Stimulated activated naive CD8-positive, alpha-beta T cell treated with anti-CD3 and anti-CD28 coated beads, Interleukin-15, Interleukin-2, amounts not matched to agents 100 U/mL and 50 U/mL, for 24 hours (primary cell): ENCODE results near the gene SCUBE1.

Experiments used
- ATAC-seq: fragments of 150-1000 bp; cut with Tn5 transposase; one replicate; pipeline ENCODE4 v1.10.0; 2021
- DNase-seq: peaks from one replicate; pipeline ENCODE4 v3.0.0; 2021

The SCUBE1 gene

DNA sequence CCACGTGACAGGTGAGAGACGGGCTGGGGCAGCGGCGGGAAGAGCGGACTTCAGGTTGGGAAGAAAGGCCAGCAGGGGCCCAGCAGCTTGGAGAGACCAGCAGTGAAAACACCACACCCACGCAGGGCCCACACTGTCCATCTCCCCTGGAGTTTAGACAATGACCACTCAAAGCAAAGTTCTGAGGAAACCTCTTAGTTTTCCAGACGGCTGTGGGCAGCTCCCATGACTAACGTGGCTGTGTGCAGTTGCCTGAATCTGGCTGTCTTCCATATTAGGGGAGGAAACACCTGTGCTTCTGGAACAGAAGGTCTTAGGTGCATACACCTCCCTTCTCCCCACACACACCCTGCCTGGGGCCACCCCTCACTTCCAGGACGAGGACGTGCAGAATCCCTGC lies 85.6 kb downstream of the SCUBE1 start:
- DNase-seq (no peak), ATAC-seq (no peak)

DNA sequence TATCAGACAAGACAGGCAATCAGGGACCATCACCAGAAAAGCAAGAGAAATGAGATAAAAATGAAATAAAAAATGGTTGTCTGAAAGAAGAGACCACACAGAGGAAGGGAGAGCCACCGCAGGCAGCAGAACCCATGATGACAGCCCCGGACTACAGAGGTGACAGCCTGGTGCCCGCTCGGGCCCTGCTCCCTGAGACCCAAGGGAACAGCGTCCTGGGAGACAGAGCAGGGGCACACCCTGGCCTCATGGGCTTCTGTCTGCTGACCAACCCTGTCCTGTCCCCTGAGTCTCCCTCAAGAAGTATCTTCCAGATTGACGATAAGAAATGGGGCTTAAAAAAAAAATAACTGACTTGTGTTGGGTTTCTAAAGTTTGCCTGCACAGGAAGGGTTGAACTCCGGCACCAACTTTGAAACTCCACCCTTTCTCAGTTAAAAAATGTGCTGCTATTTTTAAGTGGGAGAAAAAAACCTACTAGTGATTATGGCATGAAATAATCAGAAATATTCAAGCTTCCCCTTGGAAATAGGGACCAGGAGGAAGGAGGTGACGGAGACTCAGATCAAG lies 86.1 kb downstream of the SCUBE1 start:
- ATAC-seq: no peak
- no peak for DNase-seq

DNA sequence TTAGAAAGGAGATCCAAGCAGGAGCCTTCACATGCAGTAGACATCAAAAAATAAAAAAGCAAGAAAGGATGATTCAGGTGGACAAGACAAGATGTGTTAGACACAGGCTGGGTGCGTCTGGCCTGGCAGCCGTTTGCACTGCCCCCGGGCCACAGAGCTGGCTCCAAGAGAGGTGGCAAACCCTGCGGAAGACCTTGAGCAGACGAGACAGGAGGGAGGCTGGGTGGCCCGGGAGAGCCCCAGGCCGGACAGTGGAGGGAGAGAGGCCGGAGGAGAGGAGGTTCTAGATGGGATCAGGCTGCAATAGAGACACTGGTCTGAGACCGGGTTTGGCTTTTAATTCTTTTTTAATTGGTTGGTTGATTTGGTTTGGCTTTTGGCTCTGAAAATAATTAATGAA lies 86.6 kb downstream of the SCUBE1 start:
- ATAC-seq (no peak), DNase-seq (no peak)

DNA sequence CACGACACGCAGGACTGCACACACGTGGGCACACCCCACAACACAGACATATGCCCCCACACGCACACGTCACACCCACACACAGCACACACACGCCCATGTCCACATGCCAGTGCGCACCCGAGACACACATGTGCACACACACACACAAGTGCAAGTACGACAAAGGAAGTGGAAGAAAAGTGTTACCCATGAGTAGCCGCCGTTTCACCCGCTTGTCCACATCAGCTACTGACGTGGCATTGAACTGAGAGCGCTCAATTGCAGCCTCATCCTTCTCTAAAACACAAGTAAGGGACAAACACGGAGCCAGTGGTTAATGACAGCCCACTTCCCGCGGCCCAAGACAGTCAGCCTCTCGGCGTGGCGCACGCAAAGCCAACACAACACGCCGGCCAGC lies 87.9 kb downstream of the SCUBE1 start:
- ATAC-seq: no peak
- DNase-seq: no peak

DNA sequence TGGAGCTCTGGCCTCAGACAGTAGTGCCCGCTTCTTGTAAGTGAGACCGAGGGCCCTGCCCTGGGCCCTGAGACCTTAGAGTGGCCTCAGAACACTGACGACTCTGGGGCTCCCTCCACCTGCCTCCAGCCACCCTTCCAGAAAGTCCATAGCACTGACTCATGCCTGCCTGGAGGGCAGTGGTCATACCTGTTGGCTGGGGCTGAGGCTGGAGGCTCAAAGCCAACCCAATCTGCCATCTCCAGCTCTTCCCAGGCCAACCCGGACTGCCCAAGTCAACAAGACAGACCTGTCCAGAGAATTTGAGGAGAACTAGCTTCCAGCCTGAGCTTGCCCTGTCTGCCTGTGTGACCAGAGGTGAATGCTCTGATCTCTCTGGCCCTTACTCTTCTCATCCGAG lies 89.3 kb downstream of the SCUBE1 start:
- no peak for DNase-seq
- ATAC-seq: no peak

DNA sequence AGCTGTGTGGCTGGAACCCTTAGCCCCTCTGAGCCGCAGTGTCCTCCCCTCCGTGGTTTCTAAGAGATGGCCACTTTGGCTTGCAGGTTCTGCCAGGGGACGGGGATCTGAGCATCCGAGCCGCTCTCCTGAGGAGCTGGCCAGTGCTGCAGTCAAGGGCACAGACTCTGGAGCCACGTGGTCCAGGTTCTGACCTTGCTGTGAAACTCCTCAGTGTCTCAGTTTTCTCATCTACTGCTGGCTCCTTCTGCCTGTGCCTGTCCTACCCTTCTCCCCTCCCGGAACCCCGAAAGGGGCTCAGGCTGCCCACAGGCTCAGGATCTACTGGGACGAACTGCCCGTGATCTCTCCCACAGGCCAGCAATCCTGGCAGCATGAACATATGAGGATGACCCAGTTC lies 90.9 kb downstream of the SCUBE1 start:
- ATAC-seq: no peak
- no peak for DNase-seq

DNA sequence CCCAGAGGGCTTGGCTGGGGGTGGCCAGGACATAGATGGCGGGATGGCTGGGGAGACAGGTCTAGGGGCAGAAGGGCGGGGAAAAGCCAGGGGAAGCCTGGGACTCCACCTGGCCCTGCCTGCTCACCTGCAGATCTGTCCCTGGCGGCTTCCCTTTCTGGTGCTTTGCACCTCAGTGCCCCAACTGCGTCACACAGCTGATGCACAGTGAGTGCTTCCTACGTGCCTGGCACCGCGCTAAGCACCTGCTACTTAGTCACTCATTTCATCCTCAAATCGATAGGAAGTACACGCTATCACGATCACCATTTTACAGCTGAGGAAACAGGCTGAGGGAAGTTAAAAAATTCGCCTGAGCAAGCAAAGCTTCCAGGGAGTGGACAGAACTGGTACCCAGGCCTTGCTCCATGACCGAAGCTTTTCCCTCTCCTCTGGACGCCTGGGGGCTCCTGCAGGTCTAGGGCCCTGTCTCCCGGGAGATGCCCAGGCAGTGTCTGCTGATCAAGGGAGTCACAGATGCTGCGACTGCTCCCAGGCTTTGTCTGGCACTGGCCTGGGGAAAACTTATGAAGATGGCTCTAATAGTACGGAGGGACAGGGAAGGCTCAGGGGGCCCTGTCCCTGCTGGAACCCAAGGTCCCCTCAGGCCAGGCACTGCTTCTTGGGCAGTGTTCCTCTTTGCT lies 93.2 kb downstream of the SCUBE1 start:
- no peak for DNase-seq
- no peak for ATAC-seq

DNA sequence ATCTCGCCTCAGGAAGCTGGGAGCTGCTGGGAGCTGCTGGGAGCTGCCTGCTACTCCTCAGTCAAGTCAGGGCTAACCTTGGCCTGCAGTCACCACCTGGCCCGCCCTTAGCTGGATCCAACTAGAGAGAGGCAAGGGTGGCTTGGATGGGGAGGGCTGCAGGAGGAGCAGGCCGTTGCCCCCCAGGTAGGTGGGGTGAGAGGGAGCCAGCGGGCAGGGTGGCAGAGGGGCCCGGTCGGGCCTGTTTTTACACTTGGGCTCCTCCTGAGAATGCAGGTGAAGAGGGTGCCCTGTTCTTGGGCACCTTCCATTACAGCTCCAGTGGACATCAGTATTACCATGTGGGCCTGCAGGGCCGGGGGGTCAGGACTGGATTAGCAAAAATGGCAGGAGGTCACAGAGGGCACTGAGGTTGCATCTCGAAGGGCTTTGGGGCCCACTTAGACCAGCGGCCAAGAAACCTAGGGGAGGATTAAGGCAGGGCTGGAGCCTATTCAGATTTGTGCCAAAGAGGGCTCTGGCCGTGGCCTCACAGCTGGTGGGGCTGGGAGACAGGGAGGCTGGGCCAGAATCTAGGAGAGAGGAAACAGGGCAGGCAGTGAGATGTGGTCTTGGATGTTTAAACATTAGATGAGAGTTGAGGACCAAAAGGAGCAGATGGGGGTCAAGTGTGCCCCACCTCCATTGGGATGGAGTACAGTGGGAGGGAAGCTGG lies 95.5 kb downstream of the SCUBE1 start:
- ATAC-seq: no peak
- no peak for DNase-seq

DNA sequence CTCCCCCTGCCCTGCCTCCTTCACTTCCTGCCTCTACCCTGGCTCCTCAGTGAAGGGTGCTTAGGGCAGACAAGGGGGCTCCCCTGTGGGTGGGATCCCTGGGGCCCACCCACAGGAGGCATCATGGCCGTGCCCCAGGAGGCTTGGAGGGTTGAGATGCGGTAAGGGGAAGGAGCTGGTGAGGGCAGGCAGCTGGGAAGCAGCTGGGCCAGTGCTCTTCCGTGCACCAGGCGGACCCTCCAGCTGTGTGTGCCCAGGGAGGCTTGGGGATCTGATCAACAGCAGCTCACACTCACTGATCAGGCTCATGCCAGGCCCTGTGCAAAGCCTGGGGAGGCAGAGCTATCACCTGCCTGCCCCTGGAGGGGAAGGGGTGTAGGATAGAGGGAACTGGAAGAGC lies 97.0 kb downstream of the SCUBE1 start:
- DNase-seq (no peak), ATAC-seq (no peak)

DNA sequence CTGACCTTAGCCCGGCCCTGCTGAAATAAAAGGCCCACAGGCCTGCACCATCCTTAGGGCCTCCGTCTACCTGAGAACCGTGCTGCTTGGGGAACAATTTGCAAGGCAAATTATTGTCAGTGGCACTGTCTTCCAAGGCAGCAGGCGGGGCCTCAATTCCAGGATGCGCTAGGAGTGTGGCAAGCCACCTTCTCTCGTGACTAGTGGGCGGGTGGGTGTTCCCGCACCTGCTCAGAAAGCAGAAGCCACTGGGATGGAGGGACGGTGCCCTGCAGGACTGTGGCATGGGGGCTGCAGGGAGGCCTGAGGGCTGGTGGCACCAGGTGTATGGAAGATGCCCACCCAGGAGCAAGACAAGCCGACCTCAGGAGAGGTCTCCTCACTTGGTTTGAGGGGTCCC lies 97.5 kb downstream of the SCUBE1 start:
- ATAC-seq (no peak), DNase-seq (no peak)

DNA sequence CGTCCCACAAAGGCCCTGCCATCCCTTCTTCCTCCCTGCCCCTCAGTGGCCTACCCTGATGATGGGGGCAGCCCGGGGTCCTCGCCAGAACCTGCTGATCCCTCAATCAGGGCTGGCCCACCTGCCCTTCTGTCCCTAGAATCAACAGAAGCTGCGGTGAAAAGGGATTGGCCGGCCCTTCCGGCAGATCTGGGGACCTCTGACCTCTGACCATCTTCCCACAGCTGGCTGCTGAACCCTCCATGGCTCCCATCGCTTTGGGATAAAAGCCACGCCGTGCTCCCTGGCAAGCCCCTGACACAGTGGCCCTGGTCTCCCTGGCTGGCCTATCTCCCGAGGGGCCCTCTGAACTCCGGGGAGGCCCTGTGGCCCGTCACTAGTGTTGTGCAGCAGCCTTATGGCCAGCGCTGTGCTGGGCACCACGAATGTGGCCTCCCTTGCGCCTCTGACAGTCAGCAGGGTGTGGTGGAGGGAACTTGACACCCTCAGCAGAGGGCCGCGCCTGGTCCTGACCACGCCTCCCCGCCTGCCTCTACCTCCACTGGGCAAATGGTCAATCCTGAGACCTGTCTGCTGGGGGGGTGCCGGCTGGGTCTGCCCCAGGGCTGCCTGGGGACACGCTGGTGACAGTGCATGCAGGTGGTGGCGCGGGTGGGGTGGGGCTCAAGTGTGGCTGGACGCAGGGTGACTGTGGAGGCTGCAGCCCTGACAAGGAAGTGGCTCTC lies 98.2 kb downstream of the SCUBE1 start:
- ATAC-seq: no peak
- DNase-seq: no peak

DNA sequence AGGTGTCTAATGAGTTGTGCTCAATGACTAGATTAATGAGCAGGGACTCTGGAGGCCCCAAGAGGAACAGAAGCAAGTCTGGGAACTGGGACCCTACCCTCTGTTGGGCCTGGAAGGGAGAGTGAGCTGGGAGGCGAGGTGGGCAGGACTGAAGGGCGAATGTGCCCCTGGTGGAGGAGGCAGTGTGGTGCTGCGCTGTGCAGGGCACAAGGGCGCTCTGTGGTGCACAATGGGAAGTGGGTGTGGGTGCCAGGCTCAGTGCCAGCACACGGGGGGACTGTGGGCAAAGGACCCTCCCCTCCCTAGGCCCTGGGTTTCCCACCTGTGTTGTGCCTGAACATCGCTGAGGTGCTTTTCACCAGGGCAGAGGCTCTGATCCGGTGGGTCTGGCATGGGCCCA lies 98.8 kb downstream of the SCUBE1 start:
- ATAC-seq (no peak), DNase-seq (no peak)

DNA sequence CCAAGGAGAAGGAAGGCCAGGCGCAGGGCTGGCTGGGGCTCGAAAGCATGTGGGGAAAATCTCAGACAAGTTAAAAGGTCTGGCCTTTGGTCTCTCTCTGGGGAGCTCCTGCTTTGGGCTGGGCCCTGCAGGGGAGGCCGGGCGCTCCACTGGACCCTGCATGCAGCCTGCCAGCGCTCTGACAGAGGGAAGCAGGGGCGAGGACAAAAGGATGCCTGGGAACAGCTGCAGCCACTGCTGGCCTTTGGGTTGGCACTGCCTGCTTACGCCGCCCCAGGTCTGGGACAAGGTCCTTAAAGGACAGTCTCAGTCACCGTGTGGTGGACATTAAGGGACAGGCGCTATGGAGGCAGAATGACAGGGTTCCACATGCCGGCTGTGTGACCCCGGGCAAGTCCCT lies 99.8 kb downstream of the SCUBE1 start:
- DNase-seq (no peak), ATAC-seq (no peak)

DNA sequence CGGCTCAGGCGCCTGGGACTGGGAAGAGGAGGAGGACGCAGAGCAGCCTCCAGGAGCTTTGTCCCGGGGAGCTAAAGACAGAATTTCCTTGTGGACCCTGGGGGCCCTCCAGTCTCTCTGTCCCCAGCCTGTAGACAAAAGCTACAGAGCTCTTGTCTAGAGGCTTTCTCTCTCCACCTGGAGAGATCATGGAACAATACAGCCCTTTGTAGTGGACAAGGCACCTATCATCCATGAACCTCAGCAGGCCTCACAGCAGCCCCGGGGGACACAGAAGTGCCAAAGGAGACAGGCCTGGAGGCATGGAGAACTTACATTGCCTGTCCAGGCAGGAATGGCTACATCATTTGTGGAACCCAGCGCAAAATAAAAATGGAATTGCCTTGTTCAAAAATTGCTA lies 100.5 kb downstream of the SCUBE1 start:
- DNase-seq (no peak), ATAC-seq (no peak)

DNA sequence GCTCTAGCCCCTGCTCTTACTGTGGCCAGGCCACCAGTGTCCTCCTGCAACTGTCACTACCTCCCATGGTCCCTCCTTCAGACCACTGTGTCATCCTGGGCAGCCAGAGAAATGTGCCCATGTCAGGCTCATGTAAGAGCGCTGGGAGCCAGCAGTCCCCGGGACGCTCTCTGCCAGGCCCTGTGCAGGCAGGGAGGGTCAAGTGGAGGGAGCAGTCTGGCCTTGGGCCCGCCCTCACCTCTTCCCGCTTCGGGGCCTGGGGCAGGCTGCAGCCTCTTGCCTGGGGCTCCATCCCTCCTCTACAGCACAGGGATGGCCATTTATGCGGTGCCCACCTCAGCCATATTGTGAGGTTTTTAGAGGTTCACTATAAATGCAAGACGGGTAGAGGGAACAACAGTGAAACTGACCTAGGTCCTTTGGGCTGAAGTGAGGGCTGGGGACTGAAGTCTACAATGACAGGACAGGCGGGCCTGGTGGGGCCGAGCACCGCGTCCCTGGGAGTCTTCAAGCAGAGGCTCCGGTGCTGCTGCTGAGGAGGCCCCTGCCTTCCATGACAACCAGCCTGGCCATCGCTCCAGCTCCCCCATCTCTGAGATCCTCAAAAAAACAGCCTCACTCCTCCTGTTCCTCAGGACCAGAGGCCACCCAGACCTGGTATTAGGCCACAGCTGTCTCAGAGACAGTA lies 101.3 kb downstream of the SCUBE1 start:
- ATAC-seq: no peak
- no peak for DNase-seq

DNA sequence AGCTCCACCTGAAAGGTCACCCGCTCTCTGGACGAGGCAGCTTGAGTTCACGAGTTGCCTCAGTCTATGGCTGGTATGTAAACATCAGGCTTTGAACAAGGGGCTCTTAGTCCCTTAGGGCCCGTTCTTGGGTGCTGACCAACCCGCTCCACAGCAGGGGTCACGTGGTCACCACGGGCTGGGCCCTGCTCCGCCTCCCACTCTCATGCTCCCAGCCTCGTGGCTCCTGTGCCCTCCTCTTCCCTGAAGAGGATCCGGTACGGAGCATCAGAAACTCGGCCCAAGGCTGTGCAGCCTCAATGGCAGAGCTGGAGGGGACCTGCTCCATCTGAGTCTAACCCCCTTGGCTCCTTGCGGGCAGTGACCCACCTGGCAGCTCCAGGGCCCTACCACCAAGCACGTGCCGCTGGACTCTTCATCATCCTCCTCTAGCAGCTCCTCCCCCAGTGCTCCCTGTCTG lies 102.0 kb downstream of the SCUBE1 start:
- no peak for DNase-seq
- no peak for ATAC-seq

DNA sequence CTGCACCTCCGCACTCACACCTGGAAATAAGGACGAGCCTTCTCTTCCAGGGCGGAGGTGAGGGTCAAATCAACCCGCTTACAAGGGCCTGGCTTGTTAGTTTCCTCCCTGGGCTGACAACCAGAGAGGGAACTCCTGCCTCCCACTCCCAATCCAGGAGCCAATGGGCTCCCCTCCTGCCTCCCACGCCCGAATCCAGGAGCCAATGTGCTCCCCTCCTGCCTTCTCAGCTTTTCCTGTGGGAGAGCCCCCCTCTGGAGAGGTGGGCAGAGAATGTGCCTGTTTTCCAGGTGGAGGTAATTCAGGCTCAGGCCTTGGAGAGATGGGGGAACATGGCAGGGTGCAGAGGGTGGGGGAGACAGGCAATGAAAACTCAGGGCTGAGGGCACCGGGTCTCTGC lies 102.6 kb downstream of the SCUBE1 start:
- DNase-seq: no peak
- ATAC-seq: no peak

DNA sequence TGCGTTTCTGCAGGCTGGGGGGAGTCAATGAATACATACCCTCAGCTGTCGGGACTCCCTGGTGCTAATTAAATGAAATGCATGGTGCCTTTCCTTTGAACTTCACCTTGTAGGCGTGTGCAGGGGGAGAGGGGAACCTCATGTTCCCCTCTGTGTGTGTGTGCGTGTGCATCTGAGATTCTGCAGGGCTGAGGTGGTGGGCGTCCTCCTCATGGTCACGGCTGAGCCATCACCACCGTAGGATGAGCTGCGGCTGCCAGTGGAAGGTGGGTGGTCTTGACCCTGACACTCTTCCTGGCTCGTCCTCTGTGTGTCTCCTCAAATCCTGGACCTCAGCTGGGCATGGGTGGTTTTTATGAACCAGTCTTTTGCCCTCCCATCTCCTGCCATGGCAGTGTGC lies 103.2 kb downstream of the SCUBE1 start:
- no peak for DNase-seq
- ATAC-seq: no peak

DNA sequence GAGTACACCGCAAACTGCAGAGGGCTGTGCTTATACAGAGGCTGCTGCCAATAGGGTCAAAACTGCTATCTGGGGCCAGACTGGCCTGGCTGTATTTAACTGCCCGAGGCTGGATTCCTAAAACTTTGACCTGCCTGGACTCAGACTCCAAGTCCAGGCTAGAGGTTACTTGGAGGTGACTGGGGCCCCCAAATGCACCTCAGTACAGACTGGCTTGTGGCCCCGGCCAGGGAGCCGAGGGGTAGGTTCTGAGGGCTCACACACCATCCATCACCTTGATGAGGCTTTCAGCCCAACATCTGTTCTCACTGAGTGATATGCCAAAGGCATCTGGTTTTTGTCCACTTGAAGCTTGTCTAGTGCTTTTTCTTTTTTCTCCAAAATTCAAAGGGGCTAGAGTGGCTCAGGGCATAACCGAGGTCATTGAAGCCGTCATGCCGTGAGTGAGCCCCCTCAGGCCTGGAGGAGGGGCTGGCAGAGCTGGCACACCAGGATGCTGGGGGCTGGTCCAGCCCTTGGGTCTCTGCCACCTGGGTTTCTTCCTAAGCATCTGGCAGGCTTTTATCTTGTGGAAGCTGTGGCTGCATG lies 103.9 kb downstream of the SCUBE1 start:
- DNase-seq: no peak
- ATAC-seq: no peak

DNA sequence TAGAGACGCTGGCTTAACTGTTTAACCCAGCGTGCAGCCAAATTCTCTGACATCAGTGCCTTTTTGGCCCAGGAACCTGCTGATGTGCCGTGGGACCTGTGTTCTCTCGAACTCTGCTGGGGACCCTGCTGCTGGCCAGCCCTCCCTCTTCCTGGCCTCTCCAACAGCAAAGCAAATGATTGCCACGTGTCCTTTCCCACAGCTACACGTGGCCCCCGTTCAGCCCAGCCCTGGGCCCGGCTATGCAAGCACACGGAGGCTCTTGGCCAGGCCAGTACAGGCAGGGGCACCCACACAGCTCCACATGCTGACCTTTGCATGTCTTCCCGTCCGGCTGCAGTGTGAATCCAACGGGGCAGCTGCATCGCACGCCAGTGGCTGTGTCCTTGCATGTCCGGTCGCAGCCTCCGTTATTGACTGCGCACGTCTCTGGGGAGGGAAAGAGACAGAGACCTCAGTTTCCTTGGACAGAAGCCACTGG lies 104.6 kb downstream of the SCUBE1 start:
- no peak for ATAC-seq
- no peak for DNase-seq

DNA sequence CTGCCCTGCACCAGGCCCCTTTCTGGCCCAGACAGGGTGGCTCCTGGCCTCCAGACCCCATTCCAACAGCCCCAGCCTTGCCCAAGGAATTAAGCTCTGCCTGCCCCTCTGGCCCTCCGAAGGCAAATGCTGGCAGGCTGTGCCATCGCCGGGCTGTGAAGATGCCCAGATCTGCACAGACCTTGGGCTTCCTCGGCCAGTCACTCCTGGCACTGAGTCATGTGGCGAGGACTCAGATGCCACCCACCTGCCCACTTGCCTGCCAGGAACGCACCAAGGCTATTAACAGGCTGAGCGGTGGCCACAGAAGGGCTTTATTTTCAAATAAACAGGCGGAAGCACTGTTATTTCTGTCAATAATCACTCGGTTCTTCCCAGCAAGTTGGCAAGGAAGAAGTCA lies 105.9 kb downstream of the SCUBE1 start:
- ATAC-seq: no peak
- no peak for DNase-seq
